ENCODE measurements around the gene LRMDA. TPM values are rescaled to one million over a fixed set of nuclear protein-coding genes. Genes with fewer than 3 reads are reported as not detected.

LRMDA gene
- polyA plus RNA-seq, 3 donors = 39.8 to 59.6 (median 56.4) TPM

- DNase-seq = no peak
- intact Hi-C loops (cut with micrococcal nuclease) = loop anchor here in 1 of 2 donors (5.0 kb wide), 1 partner anchor 1149 kb away; no protein-coding TSS in a partner anchor
- no peaks in the 10 kb centered on the region for H3K36me3 ChIP-seq (replicated peaks in 1 of 2; ENCODE audit: control insufficient read depth in 1 of 2, insufficient read depth in 2 of 2, low read length in 2 of 2)
- no peaks in the 10 kb centered on the region for H3K36me3 Mint-ChIP-seq
- no peaks in the 10 kb centered on the region for H3K79me2 ChIP-seq (ENCODE audit: insufficient read depth, low read length)
- H3K4me1 Mint-ChIP-seq = peaks cover 3% of the 10 kb centered on the region
- no peak overlapping the region for H3K4me3 Mint-ChIP-seq
- H3K27me3 Mint-ChIP-seq (ENCODE audit: low read depth in 3 of 3) = no peaks in the 10 kb centered on the region
- no peak overlapping the region for H2AFZ ChIP-seq (ENCODE audit: insufficient read depth, low read depth, low read length, poor library complexity, severe bottlenecking)
- TF ChIP-seq, protein P1, sequence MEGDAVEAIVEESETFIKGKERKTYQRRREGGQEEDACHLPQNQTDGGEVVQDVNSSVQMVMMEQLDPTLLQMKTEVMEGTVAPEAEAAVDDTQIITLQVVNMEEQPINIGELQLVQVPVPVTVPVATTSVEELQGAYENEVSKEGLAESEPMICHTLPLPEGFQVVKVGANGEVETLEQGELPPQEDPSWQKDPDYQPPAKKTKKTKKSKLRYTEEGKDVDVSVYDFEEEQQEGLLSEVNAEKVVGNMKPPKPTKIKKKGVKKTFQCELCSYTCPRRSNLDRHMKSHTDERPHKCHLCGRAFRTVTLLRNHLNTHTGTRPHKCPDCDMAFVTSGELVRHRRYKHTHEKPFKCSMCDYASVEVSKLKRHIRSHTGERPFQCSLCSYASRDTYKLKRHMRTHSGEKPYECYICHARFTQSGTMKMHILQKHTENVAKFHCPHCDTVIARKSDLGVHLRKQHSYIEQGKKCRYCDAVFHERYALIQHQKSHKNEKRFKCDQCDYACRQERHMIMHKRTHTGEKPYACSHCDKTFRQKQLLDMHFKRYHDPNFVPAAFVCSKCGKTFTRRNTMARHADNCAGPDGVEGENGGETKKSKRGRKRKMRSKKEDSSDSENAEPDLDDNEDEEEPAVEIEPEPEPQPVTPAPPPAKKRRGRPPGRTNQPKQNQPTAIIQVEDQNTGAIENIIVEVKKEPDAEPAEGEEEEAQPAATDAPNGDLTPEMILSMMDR (IDR thresholded peaks at IDR 0.05) = no peak
- WGBS (ENCODE audit: insufficient coverage) = 100% methylated on average over 1 of the region's 2 CpGs
- no peak overlapping the region for H3K27ac ChIP-seq (ENCODE audit: low read depth in 1 of 2, low read length in 2 of 2)
- H3K9me3 ChIP-seq (replicated peaks in 1 of 2; ENCODE audit: control insufficient read depth in 1 of 2, insufficient read depth in 1 of 2, low read length in 2 of 2) = no peaks in the 10 kb centered on the region
- no peak overlapping the region for H3K9ac ChIP-seq (ENCODE audit: insufficient read depth, low read length, poor library complexity, severe bottlenecking)
- H3K27ac Mint-ChIP-seq = no peak overlapping the region
- peaks cover 0 to 1% (median 0%) of the 10 kb centered on the region in 7 donors for H3K9me3 Mint-ChIP-seq
- no peak overlapping the region for H3K4me3 ChIP-seq (replicated peaks in 1 of 3; ENCODE audit: low read depth in 2 of 3, low read length in 3 of 3)
- H4K20me1 ChIP-seq (ENCODE audit: insufficient read depth, low read length) = no peaks in the 10 kb centered on the region
- H3K27me3 ChIP-seq (ENCODE audit: control insufficient read depth in 2 of 2, insufficient read depth in 2 of 2, low read length in 2 of 2) = no peaks in the 10 kb centered on the region
- H3K4me2 ChIP-seq (replicated peaks; ENCODE audit: extremely low read depth, low read length, poor library complexity, severe bottlenecking) = no peak overlapping the region
- no peaks in the 10 kb centered on the region for H3K4me1 ChIP-seq (ENCODE audit: control insufficient read depth in 1 of 2, insufficient read depth in 2 of 2, low read length in 2 of 2)
Observed at GRCh38 chr10:76546411-76546810, 1115.0 kb downstream of the LRMDA start.

DNA sequence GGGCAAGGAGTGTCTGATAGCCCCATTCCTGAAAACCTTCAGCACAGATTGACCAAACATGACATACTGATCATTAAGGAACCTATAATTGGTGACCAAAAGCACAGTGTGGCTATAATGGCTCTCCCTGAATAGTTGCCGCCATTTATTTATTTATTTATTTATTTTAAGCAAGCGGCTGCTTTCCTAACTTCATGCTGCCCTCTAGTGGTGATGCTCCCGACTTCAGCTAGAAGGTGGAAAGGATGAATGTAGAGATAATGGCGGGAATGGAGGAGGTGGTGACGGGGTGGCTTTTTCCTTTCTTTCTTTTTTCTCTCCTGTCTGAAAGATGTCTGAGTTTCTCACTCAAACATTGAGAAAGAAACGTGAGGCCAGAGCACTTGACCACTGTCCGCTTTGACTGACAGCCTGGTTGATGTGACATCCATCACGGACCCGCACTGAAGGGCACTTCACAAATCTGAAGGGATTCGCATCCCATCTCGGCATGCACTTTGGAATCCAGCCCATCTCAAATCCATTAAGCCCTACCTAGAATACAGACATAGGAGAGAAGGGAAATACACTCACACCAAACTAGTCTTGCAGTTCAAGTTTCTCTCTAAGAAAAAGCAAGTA lies 1116.0 kb downstream of the LRMDA start:
- no peak overlapping the region for H2AFZ ChIP-seq (ENCODE audit: insufficient read depth, low read depth, low read length, poor library complexity, severe bottlenecking)

More for the DNA sequence above, 1116.0 kb downstream of the LRMDA start:
- H3K4me1 Mint-ChIP-seq = peaks cover 5% of the 10 kb centered on the region
- Histone ChIP-seq H3K9me3 (replicated peaks in 1 of 2; ENCODE audit: control insufficient read depth in 1 of 2, insufficient read depth in 1 of 2, low read length in 2 of 2) (no peaks in the 10 kb centered on the region), H3K9ac (ENCODE audit: insufficient read depth, low read length, poor library complexity, severe bottlenecking) (no peak overlapping the region), H3K4me3 (replicated peaks in 1 of 3; ENCODE audit: low read depth in 2 of 3, low read length in 3 of 3) (no peak overlapping the region), H3K79me2 (ENCODE audit: insufficient read depth, low read length) (no peaks in the 10 kb centered on the region), H3K27me3 (ENCODE audit: control insufficient read depth in 2 of 2, insufficient read depth in 2 of 2, low read length in 2 of 2) (no peaks in the 10 kb centered on the region), H3K4me1 (ENCODE audit: control insufficient read depth in 1 of 2, insufficient read depth in 2 of 2, low read length in 2 of 2) (peaks cover 0 to 2% of the 10 kb centered on the region in 2 donors), H3K4me2 (replicated peaks; ENCODE audit: extremely low read depth, low read length, poor library complexity, severe bottlenecking) (no peak overlapping the region), H4K20me1 (ENCODE audit: insufficient read depth, low read length) (no peaks in the 10 kb centered on the region), H3K36me3 (replicated peaks in 1 of 2; ENCODE audit: control insufficient read depth in 1 of 2, insufficient read depth in 2 of 2, low read length in 2 of 2) (no peaks in the 10 kb centered on the region), H3K27ac (ENCODE audit: low read depth in 1 of 2, low read length in 2 of 2) (no peak overlapping the region)
- intact Hi-C loops (cut with micrococcal nuclease) = loop anchor here in 1 of 2 donors (5.0 kb wide), 1 partner anchor 1150 kb away; no protein-coding TSS in a partner anchor
- 71% methylated on average over 4 of the region's 11 CpGs for WGBS (ENCODE audit: insufficient coverage)
- TF ChIP-seq, protein P1 (IDR thresholded peaks at IDR 0.05) = peak; percentile 86
- H3K27me3 Mint-ChIP-seq (ENCODE audit: low read depth in 3 of 3) = no peaks in the 10 kb centered on the region
- peak; percentile 45 to 68 (median 67) for DNase-seq
- no peaks in the 10 kb centered on the region for H3K36me3 Mint-ChIP-seq
- H3K9me3 Mint-ChIP-seq = peaks cover 0 to 1% (median 0%) of the 10 kb centered on the region in 7 donors
- H3K4me3 Mint-ChIP-seq = no peak overlapping the region
- H3K27ac Mint-ChIP-seq = no peak overlapping the region

Measured in CD14-positive monocyte (primary cell).